NCI-H1694 (cell line): ENCODE measurements around the gene ZBTB12.
"Not testable (repeated sequence)": the region's sequence is repeated elsewhere in the genome, so short reads cannot be mapped to it uniquely, and the experiment has no call there.

Experiments used
- DNase-seq: peaks from one replicate; lab custom pipeline; 2025; lab: John Stamatoyannopoulos, UW

ZBTB12 gene

DNA sequence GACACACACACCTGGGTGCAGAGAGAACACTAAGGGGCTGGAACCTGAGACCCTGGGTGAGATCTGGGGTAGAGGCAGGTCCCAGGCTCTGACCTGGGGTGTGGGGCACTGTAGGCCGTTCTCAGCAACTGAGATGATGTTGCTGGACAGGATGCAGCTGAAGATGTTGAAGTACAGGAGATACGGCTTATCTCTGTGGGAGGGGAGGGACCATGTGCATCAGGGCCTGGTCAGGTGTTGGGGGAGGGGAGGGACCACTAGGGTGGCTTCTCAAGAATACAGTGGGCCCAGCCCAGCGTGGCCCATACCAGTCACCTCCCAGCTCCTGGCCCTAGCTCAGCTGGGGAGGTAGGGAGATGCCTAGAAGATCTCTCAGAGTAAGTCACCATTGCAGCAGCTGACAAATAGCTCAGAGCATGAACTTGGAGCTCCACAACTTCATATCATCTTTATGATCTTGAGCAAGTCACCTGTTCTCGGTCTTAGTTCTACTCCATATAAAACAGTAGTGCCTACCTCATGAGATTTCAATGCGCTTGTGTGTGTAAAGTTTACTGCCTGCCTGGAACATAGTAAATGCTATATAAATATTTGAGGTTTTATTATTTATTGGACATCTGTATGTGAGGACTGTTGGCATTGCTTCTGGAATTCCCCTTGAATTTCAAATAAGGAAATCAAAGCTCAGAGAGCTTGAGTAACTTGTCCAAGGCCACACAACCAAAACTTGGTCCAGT, 26.9 kb downstream of the ZBTB12 start:
- DNase-seq = no peak

GRCh38 chr6:31874084-31874670, 27.7 kb downstream of the ZBTB12 start:
- no peak for DNase-seq

GRCh38 chr6:31871046-31871659, 30.7 kb downstream of the ZBTB12 start:
- DNase-seq = no peak

- DNase-seq = no peak
These were observed 31.4 kb downstream of the ZBTB12 start for GRCh38 chr6:31870385-31870921.

DNA sequence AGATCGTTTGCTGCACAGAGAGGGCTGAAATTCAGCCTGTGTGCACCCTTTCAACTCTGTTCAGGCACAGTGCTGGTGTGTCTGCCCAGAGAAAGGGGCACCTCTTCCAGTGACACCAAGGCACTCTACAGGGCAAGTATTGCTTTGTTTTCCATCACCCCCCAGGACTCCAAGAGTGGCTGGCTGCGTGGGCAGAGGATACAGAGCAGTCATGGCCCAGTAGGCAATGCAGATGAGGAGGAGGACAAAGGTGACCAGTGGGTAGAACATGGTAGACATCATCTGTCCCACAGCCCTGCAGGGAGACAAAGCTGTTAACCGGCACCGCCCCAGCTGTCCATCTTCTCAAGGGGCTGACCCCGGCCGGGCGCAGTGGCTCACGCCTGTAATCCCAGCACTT, 32.5 kb downstream of the ZBTB12 start:
- no peak for DNase-seq

DNA sequence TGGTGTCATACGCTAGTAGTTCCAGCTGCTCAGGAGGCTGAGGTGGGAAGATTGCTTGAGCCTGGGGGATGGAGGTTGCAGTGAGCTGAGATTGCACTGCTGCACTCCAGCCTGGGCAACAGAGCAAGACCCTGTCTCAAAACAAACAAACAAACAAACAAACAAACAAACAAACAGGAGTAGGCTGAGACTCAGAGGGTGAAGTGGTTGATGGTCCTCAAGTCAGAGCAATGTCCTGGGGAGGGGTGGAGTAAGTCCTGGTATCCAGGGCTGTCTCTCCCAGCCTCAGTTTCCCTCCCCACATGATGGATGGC, 33.3 kb downstream of the ZBTB12 start:
- not testable (repeated sequence) for DNase-seq

DNA sequence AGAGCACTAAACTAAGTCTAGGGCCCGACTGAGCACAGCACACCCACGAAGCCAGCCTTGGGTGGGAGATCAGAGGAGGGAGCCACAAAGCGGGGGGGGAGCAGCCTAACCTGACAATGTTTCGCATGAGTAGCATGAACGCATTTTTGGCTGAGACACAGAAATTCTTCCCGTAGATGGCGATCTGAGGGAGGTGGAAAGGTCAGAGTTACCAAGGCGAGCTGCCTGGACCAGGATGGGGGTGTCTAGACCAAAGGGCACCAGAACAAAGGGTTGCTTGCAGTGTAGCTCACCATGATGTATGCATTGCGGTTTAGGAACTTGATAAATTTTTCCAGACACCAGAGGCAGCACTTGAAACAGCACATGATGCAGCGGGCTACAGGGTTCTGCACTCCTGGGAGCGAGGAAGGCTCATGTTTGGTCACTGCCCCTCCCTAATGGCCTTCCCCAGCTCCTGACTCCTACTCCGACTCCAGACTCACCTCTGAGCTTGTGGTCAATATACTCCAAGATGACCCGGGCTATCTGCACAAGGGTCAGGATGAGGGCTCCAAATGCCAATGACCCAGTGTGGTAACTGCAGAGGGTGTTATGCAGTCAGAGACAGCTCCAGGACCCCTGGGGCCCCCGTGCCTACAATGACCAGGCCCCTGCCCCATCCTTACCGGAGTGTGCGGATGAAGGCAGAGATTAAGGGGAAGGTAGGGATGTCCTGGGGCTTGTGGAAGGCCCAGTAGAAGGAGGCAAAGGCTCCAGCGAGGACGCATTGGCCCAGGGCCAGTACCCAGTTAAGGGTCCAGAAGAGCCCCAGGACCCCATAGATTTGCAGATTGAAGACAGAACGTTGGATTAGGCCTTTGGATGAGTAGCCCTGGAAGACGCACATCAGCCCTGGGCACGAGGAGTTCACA, 36.4 kb downstream of the ZBTB12 start:
- no peak for DNase-seq

DNA sequence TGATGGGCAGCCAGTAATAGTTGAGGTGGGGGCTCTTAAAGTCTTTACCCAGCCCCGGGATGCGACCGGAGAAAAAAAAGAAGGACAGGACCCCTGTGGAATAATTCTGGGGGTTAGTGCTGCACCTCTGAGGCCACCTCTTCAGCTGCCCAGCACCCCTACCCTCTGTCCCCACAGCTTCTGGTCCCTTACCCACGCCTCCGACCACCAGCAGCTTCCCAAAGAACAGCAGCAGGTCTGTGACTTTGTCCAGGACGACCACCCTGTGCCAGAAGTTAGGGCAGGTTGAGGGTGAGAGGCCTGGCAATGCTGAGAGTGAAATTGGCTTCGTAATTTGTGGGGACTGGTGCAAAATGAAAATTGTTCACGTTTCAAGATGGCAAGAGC, 37.1 kb downstream of the ZBTB12 start:
- no peak for DNase-seq

GRCh38 chr6:31864123-31864562, 37.7 kb downstream of the ZBTB12 start:
- not testable (repeated sequence) for DNase-seq

DNA sequence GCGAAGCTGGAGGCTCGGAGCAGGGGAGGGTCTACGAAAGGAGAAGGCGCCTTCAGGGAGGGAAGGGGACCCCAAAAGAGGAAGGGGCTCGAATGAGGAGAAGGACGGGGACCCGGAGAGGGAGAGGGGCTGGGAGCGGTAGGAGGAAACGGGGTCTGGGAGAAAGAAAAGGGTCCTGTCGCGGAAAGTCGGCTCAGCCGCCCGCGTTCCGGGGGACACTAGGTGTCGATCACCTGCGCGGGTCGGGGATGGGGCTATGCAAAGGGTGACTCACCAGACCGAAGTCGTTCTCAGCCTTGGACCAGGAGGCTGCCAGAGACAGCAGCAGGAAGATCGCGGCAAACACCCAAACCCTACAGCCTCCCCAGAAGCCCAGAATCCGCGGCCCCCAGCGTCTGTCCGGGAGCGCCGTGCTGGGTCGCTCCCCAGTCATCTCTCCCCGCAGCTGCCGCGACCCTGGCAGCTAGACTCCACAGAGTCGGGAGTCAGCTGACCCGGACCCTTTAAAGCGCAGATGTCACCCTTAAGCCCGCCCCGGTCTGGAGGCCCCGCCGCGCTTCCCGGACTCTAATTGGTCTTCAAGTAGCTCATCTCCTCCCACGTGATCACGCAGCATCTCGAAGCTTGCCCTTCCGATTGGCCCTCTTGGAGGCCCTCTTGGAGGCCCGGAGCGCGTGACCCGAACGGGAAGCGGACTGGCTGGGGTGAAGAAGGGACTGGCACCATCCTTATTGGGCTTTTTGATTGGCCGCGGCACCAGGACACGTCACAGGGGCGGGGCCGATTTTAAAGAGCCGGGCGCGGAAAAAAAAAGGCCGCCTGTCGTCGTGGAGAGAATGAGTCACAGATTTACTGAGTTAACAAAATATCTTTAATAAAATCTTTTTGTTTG, 39.3 kb downstream of the ZBTB12 start, which contains the start of gene NEU1:
Gene NEU1, minus strand, starts transcription at position 478 of the 892 bp plus-strand sequence. Its CDS starts 45 bp downstream, at position 433.
- DNase-seq = peak; percentile 97

GRCh38 chr6:31861919-31862343, 40.0 kb downstream of the ZBTB12 start:
- no peak for DNase-seq

DNA sequence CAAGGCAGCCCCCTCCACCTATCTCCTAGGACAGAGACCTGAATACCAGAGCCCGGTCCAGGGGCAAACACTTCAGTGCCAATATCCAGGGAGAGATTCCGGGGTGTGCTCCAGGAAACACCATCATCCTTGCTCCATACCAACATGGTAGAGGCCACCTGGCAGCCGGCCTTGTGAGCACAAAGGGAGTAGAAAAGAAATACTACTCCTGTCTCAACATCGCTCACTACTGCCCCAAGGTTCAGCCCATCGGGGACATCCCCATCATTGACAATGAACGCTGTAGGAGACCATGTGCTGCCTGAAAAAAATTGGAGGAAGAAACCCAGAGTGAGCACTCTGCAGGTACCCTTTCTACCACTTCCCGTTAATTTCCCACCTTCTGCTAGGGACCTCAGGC, 40.7 kb downstream of the ZBTB12 start:
- DNase-seq = no peak

DNA sequence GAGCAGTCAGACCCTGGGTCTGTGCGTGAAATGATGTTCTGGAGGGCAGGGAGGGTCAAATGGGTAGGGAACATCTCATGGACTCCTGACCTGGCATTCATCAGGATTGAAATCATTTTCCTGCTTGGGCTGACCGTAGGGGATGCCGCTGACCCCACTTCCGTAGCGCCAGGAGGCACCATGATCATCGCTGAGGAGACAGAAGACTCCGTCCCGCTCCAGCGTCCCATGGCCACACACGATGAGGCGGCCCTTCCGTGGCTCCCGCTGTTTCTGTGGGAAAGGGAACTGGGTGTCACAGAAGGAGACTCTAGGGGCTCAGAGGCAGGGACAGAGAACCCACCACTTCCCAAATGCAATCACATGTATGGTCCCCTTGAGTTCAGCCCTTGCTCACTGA, 41.5 kb downstream of the ZBTB12 start:
- DNase-seq = no peak

GRCh38 chr6:31859923-31860322, 42.0 kb downstream of the ZBTB12 start:
- no peak for DNase-seq

DNA sequence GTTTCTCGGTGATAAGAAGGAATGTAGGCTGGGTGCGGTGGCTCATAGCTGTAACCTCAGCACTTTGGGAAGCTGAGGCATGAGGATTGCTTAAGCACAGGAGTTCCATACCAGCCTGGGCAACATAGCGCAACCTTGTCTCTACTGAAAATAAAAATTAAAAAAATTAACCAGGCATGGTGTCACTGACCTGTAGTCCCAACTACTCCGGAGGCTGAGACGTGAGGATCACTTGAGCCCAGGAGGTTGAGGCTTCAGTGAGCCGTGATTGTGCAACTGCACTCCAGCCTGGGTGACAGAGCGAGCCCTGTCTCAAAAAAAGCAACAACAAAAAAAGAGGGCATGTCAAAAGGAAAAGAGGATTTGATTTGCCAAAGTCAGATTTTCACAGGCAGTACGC, 43.2 kb downstream of the ZBTB12 start:
- DNase-seq = no peak

DNA sequence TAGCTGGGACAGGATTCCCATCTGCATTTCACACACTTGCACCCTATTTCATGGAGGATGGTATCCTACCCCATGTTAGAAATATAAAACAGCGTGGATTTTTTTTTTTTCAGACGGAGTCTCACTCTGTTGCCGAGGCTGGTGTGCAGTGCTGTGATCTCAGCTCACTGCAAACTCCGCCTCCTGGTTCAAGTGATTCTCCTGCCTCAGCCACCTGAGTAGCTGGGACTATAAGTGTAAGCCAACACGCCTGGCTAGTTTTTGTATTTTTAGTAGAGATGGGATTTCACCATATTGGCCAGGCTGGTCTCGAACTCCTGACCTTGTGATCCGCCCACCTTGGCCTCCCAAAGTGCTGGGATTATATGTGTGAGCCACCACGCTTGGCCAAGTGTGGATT, 44.1 kb downstream of the ZBTB12 start:
- DNase-seq = not testable (repeated sequence)

- DNase-seq = not testable (repeated sequence)
These were observed 49.7 kb downstream of the ZBTB12 start for GRCh38 chr6:31851980-31852718.

DNA sequence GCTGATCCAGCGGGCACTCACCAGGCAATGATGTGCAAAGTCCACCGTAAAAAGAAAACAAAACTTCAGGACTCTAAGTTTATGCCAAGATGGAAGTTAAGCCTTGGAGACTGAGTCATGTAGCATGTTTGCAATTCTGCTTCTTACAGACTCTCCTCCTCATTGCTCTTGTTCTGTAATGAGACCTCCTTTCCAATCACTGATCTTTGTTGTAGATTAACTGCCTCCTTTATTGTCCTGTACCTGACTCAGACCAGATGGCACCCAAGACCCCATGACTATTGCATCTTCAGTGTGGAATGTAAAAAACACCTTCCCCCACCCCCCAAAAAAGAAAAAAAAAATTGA, 50.4 kb downstream of the ZBTB12 start:
- no peak for DNase-seq

DNA sequence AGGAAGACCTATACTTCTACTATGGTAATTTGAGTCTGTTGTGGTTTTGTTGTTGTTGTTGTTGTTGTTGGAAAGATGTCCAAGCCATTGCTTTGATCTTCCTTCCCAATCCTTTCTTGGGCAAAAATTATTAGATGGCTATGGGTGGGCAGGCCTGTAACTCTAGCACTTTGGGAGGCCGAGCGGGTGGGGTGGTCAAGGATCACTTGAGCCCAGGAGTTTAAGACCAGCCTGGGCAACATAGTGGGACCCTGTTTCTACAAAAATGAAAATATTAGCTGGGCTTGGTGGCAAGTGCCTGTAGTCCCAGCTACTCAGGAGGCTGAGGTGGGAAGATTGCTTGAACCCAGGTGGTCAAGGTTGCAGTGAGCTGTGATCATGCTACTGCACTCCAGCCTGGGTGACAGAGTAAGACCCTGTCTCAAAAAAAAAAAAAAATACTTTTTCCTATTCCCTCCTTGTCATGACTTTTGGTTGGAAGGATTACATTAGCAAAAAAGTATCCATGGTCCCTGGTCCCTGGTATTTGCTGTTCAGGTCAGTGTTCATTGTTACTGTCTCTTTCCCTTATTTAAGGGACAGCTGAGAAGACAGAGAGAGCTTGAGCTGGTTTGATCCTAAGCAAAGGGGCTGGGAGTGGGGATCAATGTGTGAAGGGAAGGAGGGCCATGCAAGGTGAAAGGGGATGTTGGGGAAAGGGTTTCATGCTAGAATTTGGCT, 51.0 kb downstream of the ZBTB12 start:
- no peak for DNase-seq
